NCI-H1048 (cell line): ENCODE measurements around the gene SNRNP27.
"Not testable (repeated sequence)": the region's sequence is repeated elsewhere in the genome, so short reads cannot be mapped to it uniquely, and the experiment has no call there.

Experiments used
- DNase-seq: peaks from one replicate; lab custom pipeline; 2025; lab: John Stamatoyannopoulos, UW

Gene SNRNP27, protein sequence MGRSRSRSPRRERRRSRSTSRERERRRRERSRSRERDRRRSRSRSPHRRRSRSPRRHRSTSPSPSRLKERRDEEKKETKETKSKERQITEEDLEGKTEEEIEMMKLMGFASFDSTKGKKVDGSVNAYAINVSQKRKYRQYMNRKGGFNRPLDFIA

DNA sequence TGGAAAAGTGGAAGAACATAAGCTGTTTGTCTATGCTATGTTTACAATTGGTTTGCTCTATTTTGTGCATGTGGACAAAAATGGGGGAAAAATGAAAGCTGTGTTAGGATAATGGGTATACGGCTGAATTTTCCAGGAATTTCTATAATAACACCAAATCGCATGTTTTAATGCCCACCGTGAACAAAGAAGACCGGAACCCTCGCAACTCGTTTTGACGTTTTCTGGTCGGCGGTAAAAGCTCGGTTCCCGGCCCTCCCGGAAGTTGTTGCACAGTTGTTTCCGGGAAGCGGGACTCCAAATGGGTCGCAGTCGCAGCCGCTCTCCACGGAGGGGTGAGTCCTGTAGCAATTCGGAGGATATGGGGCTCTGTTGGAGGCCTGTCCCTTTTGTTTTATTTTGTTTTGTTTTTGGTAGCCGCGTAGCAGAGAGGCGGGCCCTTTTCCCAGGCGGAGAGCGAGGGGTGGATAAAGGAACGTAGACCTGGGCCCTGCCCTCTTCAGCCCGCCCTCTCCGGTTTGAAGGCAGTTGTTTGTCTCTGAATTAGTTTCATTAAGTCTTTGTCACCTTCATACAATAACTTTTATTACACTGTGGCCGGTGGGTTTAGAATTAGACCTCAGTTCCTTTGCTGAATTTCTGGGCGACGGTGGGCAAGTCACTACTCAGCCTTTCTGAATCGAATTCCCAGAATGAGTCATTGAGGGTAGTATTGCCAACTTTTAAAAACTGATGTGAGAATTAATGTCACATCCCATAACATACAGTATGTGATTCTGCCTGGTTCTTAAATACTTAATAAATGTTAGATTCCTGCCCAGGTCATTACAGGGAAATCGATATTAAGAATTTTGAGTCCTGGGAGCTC lies at the start of gene SNRNP27:
SNRNP27 (plus strand) TSS at position 273 of the 868 bp plus-strand sequence; CDS start at position 302, 29 bp downstream.
- peak; percentile 57 for DNase-seq

DNA sequence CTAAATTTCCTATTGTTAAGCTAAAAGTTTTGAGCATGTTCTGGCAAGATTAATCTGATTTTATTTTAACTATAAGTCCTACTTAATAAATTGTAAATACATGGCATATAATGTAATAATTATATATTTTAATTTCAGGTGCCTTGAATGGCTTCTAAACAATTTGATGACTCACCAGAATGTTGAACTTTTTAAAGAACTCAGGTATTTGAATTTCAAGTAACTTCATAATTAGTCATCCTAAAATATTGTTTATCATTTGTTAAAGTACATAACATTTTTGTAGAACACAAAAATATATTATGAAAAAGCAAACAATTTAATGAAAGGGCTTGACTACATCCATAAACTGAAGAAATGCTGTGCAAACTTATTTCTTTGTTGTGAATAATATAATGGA lies 49.8 kb upstream of the SNRNP27 start:
- no peak for DNase-seq

DNA sequence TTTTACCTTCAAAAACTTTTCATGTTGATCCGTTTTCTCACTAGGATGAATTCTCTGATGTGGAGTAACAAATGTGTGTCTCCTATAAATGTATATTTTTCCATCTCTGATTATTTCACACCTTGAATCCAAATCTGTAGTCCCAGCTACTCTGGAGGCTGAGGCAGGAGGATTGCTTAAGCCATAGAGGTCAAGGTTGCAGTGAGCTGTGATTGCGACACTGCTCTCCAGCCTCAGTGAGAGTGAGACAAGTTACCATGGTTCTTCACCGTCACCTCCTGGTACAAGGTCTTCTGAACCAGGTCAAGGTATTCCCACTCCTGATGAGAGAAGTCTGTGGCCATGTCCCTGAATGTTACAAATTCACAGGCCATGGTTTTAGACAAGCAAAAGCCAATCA lies 49.2 kb upstream of the SNRNP27 start:
- no peak for DNase-seq

DNA sequence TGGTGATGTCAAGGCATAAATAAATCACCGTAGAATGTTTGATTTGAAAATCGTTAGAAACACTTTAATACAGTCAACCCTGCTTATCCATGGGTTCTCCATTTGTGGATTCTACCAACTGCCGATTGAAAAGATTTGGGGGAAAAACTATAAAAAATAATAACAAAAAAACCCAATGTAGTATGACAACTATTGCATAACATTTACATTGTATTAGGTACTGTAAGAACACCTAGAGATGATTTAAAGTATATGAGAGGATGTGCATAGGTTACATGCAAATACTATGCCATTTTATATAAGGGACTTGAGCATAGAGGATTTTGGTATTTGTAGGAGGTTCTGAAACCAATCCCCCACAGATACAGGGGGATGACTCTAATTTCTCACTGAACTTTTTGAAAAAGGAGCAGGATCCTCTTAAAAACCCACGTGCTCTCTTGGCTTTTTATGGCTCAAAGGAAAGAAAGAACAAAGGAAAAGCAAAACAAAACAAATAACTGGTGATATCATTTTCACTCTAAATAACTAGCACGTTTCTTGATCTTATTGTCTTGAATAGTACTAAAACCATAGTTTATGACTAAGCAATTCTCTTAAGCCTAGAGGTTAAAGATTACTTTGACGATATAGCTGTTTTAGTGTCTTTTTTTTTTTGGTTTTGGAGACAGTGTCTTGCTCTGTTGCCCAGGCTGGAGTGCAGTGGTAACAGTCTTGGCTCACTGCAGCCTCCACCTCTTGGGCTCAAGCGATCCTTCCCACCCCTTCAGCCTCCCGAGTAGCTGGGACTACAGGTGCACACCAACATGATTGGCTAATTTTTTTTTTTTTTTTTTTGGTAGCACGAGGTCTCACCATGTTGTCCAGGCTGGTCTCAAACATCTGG lies 47.3 kb upstream of the SNRNP27 start:
- DNase-seq = no peak

DNA sequence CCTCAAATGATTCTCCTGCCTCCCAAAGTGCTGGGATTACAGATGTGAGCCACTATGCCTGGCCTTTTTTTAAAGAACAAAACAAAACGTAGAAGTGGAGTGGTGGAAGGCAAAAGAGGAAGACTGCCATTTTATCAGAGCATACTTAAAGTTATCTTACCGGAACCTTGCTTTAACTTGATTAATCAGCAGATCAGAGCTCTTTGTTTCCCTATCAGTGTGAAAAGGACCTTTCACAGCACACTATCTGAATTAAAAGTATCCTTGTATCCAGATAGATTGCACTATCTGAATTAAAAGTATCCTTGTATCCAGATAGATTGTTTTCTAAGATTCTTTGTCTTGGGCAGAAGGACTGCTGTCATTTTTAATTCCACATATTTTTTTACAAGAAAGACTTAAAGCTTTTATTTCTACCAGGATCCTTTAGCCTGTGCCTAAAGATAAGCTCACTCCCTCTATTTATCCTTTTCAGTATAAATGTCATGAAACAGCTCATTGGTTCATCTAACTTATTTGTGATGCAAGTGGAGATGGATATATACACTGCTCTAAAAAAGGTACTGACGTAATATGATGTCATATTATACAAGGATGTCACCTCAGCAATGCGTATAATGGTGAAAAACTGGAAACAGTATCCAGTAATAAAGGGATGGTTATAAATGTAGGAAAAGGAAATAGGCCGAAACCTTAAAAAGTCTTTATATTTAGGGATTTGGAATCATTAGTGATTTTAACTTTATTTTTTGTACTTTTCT lies 46.5 kb upstream of the SNRNP27 start:
- DNase-seq = no peak

DNA sequence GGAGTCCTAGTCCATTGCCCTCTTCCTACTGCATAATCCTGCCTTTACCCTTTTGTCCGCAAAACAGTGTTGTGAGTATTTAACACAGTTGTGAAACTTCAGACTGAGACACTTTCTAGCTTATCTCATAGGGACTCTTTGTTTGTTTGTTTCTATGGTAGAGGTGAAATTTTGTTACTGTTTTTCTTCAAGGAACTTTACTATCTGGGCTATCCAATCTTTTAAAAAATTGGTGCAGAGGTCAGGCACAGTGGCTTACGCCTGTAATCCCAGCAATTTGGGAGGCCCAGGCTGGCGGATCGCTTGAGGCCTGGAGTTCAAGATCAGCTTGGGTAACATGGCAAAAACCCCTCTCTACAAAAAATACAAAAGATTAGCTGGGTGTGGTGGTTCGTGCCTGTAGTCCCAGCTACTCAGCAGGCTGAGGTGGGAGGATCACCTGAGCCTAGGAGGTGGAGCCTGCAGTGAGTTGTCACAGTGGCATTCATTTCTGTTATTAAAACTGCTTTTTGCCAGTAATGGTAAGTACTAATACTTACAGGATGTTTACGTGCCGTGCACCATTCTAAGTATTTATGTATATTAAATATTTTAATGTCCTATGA lies 45.5 kb upstream of the SNRNP27 start:
- DNase-seq = no peak

DNA sequence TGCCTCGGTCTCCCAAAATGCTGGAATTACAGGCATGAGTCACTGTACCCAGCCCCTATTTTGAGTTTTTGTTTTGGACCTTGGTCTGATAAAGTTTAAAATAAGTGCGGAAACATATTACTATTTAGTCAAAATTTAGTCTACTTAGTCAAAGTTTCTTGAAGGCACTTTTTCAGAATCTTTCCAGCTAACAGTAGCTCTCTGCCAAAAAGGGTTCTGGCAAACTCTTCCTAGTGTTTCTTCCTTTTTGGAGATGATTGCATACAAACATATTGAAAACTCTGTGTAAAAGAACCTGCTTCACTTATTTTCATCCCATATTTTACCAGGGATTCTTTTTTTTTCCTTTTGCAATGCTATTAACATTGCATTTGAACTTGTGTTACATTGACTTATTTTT lies 35.5 kb upstream of the SNRNP27 start:
- DNase-seq = no peak

DNA sequence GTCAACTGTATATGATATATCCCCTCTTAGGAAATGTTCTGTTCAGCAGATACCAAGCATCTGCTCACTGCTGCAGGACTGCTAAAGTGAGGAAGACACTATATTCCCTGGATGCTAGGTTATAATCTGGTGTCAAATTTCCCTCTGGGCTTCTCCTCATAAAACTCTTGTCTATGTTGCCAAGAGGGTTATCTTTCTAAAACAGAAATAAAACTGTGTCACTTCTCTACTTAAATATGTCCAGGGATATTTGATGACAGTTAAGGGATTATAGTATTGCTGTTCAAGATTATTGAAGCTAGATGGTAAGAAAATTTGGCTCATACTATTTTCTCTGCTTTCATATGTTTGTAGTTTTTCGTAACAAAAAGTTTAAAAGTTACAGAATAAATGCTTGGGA lies 30.5 kb upstream of the SNRNP27 start:
- no peak for DNase-seq

DNA sequence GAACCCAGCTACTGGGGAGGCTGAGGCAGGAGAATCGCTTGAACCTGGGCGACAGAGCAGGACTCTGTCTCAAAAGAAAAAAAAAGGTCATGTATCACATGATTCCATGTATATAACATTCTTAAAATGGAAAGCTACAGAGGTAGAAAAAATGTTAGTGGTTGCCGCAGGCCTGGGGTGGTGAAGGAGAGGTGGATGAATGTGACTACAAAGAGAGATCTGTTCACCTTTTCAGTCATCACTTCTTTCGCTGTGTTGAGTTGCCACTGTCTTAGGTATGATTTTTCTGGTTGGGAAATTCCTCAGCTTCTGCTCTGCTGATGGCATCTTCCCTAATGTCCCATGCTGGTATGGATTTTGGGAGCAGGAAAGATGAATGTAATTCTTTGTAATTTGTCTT lies 5.3 kb upstream of the SNRNP27 start:
- no peak for DNase-seq

DNA sequence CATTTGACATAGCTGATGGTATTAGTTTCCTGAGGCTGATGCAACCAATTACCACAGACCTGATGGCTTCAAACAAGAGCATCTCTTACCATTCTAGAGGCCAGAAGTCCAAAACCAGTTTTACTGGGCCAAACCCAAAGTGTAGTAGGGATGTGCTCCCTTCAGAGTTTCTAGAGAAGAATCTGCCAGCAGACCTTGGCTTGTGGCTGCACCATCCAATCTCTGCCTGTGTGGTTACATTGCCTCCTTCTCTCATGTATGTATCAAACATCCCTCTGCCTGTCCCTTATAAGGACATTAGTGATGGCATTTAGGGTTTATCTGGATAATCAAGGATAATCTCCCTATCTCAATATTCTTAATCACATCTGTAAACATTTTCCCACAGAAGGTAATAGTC lies 4.5 kb upstream of the SNRNP27 start:
- no peak for DNase-seq

DNA sequence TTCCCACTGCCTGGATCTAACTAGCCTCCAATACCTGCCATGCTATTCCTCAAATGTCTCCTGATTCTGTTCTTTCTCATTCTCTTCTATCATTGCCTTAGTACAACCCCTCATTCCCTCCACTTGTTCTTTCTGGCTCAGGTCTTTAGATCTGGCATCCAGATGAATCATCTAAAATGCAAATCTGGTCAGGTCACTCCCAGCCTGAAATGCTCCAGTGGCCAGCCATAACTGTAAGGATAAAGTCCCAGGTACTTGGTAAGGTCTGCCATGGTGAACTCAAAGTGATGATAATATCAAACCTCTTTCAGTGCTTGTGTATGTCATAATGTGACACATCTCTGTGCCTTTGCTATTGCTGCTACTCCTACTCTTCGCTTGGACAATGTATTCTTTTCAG lies 2.9 kb upstream of the SNRNP27 start:
- no peak for DNase-seq

DNA sequence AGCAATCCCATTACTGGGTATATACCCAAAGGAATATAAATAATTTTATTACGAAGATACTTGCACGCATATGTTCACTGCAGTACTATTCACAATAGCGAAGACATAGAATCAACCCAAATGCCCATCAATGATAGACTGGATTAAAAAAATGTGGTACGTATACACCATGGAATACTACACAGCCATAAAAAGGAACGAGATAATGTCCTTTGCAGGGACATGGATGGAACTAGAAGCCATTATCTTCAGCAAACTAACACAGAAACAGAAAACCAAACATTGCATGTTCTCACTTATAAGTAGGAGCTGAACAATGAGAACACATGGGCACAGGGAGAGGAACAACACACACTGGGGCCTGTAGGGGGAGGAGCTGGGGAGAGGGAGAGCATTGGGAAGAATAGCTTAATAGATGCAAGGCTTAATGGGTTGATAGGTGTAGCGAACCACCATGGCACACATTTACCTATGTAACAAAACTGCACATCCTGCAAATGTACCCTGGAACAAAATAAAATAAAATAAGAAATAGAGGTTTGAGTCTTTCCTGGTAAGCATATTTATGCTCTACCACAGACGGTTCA lies 825 bp upstream of the SNRNP27 start:
- not testable (repeated sequence) for DNase-seq

DNA sequence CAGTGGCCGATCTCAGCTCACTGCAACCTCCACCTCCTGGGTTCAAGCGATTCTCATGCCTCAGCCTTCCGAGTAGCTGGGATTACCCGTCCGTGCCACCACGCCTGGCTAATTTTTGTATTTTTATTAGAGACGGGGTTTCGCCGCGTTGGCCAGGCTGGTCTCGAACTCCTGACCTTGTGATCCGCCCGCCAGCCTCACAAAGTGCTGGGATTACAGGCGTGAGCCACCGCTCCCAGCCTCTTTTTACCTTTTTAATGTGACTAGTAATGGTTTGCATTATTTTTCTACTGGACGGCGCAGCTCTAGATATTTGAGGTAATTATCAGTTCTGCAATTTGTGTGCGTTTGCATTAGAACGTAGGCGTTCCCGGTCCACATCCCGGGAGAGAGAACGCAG lies 981 bp downstream of the SNRNP27 start:
- not testable (repeated sequence) for DNase-seq

DNA sequence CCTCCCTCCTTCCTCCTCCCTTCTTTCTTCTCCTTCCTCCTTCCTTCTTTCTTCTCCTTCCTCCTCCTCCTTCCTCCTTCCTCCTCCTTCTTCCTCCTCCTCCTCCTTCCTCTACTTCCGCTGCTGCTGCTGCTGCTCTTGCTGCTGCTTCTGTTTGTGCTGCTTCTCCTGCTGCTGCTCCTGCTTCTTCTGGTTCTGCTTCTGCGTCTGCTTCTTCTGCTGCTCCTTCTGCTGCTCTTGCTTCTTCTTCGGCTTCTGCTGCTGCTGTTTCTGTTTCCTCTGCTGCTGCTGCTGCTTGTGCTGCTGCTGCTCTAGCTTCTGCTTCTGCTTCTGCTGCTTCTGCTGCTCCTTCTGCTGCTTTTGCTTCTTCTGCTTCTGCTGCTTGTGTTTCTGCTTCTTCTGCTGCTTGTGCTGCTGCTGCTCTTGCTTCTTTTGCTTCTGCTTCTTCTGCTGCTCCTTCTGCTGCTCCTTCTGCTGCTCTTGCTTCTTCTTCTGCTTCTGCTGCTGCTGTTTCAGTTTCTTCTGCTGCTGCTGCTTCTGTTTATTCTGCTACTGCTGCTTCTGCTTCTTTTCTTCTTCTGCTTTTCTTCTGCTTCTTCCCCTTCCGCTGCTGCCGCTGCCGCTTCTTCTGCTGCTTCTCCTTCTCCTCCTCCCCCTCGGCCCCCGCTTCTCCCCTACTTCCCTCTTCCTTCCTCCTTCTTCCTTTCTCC lies 8.6 kb downstream of the SNRNP27 start:
- DNase-seq = no peak

DNA sequence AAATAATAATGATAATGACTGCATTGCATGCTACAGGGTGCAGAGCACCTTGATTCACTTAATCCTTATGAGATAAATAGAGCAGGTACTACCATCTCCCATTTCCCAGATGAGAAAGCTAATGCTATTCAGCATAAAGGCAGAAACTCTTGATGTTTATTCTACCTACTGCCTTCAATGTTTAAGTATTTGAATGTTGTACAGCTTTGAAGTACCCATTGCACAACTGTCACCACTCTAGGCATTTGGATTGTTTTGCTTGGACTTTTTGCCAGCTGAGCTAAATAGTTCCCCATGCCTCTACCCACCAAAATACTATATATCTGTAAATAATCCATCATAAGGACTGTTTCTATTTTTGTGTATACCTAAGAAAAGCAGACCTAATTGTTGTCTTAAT lies 13.5 kb downstream of the SNRNP27 start:
- no peak for DNase-seq

DNA sequence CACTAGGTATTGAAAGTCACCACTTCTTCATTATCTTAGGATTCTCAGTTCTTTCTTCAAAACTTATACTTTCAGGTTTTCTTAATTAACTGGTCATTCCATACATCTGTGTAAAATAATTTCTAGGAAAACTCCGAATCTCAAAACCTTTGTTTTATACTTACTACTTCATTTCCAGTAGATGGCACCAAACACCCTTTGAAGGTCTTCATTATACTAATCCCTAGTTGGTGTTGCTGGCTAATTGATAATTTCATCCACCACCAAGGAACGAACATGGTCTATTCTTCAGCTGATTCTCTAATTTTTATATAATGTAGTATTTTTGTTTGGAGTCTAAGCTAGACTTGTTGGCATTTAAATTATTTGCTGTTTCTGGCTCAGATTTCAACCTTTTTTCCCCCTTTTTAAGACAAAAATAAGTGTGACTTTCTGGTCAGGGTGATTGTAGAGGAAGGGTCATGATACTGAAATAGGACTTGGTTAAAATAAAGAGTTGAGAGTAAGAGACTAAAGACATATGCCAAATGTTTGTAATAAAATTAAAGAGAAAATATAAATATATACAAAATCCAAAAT lies 18.3 kb downstream of the SNRNP27 start:
- peak; percentile 6 for DNase-seq

DNA sequence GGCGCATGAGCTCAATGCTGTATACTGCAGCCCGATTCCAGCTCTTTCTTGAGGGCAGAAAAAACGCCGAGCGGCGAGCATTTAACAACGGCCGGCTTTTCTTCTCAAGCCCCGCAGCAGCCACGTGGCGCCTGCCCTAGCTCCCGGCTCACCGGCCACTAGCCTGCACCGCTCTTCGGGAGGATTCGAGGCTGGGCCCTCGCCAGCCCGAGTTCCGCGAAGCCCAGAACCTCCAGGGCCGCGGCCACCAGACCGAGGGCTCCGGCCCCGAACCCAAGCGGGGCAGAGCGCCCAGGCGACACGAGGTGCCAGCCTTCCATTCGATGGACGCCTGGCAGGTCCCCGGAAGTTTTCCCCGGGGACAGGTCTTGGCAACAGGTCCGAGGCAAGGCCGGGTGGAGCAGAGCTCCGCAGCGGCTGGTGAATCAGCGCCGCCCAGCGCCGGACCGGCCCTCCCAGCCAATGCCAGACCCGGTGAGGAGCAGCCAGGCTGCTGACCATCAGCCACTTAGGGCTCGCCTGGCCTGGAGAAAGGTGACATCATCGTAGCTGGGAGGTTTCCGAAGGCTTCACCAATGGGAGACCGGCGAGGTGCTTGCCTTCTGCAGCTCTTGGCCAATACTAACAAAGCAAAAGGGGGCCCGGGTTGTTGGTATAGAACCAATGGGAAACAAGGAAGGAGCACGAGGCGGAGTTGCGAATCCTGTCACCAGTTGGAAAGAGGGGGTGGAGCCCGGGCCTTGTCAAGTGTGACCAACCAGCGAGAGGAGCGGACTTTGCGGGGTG lies 20.6 kb downstream of the SNRNP27 start:
- peak; percentile 99 for DNase-seq

DNA sequence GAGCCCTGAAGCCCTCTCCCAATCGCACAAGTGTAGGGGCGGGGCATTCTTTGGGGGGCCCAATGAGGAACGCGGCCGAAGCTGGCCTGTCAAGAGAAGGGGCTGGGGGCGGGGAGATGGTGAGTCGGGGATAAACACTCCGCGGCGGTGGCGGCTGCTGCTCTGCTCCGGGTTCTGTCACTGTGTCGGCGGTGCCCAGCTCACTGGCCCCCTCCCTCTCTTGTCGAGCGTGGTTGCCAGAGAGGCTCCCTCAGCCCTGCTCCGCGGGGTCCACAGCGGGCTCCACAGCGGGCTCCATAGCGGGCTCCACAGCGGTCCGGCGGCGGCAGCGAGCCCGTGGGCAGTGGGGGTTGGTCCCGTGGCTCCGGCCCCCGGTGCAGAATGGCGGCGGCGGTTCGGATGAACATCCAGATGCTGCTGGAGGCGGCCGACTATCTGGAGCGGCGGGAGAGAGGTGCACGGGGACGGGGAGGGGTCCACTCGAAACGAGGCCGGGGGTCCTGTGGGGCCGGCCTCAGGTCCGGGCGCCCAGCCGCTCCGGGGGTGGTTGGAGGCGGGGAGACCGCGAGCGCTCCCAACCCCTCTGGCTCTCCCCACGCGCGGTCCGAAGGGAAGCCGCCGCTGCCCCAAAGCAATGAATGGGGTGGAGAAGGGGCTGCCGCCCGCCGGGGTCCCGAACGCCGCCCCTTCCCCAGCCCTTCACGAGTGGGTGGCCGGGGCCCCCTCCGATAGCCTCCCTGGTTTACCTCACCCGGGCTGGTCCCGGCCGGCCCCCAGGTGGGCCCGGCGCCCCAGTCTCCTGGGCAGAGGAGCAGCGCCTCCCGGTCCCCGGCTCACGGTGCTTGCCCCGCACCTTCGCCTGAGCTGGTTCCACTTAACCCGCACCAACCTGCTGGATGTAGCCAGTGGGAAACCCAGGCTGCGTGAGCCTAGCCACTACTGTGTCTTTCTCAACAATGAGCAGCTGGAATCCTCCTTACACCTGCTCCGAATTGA lies 21.5 kb downstream of the SNRNP27 start, which contains the start of gene MXD1:
MXD1 (plus strand) TSS at position 160 of the 996 bp plus-strand sequence; CDS start at position 382, 222 bp downstream.
- no peak for DNase-seq
